K562 (cell line): ENCODE measurements around the gene CCNDBP1. TPM values are rescaled to one million over a fixed set of nuclear protein-coding genes. Genes with fewer than 3 reads are reported as not detected.

Source experiments
- ARID3B ChIP-seq: fragments of 250-450 bp; sonication (Bioruptor Pico); IDR thresholded peaks from 2 replicates; pipeline ENCODE4 v1.4.0; 2020; ENCODE audit warnings: borderline replicate concordance
- CTCFL ChIP-seq: IDR thresholded peaks from 2 replicates; pipeline ENCODE4 v1.6.1; 2011; ENCODE audit warnings: borderline replicate concordance, low read depth, mild to moderate bottlenecking, moderate library complexity, low read length; ENCODE audit not compliant: insufficient read depth, poor library complexity, severe bottlenecking
- EP400 ChIP-seq: fragments of 450-650 bp; IDR thresholded peaks from 2 replicates; pipeline ENCODE4 v1.6.1; 2017; ENCODE audit warnings: antibody characterized with exemption, mild to moderate bottlenecking, moderate library complexity
- ETV1 ChIP-seq: fragments of 450-650 bp; conservative IDR thresholded peaks from 2 replicates; pipeline ENCODE4 v1.6.1; 2016; ENCODE audit warnings: missing genetic modification characterization, control low read depth, low read depth, missing compliant biosample characterization
- HDAC2 ChIP-seq: fragments of 450-650 bp; IDR thresholded peaks from 2 replicates; pipeline ENCODE4 v1.6.1; 2016; ENCODE audit warnings: mild to moderate bottlenecking
- HDAC8 ChIP-seq: fragments of 450-650 bp; IDR thresholded peaks from 2 replicates; pipeline ENCODE4 v1.6.1; 2016; ENCODE audit warnings: mild to moderate bottlenecking, missing genetic modification characterization, moderate library complexity, missing compliant biosample characterization
- HNRNPK ChIP-seq: fragments of 200-400 bp; formaldehyde crosslinking; IDR thresholded peaks from one replicate; pipeline ENCODE4 v1.6.1; 2018; ENCODE audit warnings: mild to moderate bottlenecking, low read depth, low read length; ENCODE audit not compliant: poor library complexity, severe bottlenecking
- ILK ChIP-seq: fragments of 450-650 bp; IDR thresholded peaks from 2 replicates; pipeline ENCODE4 v1.6.1; 2016; ENCODE audit warnings: missing genetic modification characterization, low read depth, mild to moderate bottlenecking, missing compliant biosample characterization, moderate library complexity, borderline replicate concordance
- JUNB ChIP-seq: fragments of 450-650 bp; formaldehyde crosslinking; conservative IDR thresholded peaks from 2 replicates; pipeline ENCODE4 v1.4.0; 2020; ENCODE audit warnings: mild to moderate bottlenecking
- KLF13 ChIP-seq: fragments of 450-650 bp; IDR thresholded peaks from 2 replicates; pipeline ENCODE4 v1.6.1; 2016; ENCODE audit warnings: missing genetic modification characterization, low read depth, mild to moderate bottlenecking, missing compliant biosample characterization, moderate library complexity, borderline replicate concordance
- NFIX ChIP-seq: fragments of 250-450 bp; sonication (Bioruptor Pico); IDR thresholded peaks from 2 replicates; pipeline ENCODE4 v1.4.0; 2020; ENCODE audit warnings: low read depth, mild to moderate bottlenecking, moderate library complexity
- PCBP2 ChIP-seq: fragments of 200-400 bp; formaldehyde crosslinking; IDR thresholded peaks from 2 replicates; pipeline ENCODE4 v1.6.1; 2018; ENCODE audit warnings: low read length, low read depth, mild to moderate bottlenecking, moderate library complexity; ENCODE audit not compliant: poor library complexity, severe bottlenecking
- POLR3G ChIP-seq: IDR thresholded peaks from 2 replicates; pipeline ENCODE4 v1.6.1; 2011; ENCODE audit not compliant: insufficient read length, insufficient replicate concordance; ENCODE audit errors: extremely low read depth
- PPARD ChIP-seq: fragments of 250-450 bp; sonication (Bioruptor Pico); IDR thresholded peaks from 2 replicates; pipeline ENCODE4 v1.8.0; 2022; ENCODE audit warnings: inconsistent platforms, mild to moderate bottlenecking, moderate library complexity
- RAD51 ChIP-seq: fragments of 450-650 bp; IDR thresholded peaks from 2 replicates; pipeline ENCODE4 v1.7.1; 2016; ENCODE audit warnings: low read depth, mild to moderate bottlenecking, borderline replicate concordance
- RCOR1 ChIP-seq, 2 experiments: IDR thresholded peaks; 2 replicates each; pipeline ENCODE4 v1.6.1; 2012; ENCODE audit warnings: low read depth in 2 of 2, low read length in 2 of 2, borderline replicate concordance in 1 of 2, improper control_type of control experiment in 1 of 2
- SAFB ChIP-seq: fragments of 200-400 bp; formaldehyde crosslinking; IDR thresholded peaks from 2 replicates; pipeline ENCODE4 v1.6.1; 2017; ENCODE audit warnings: low read depth, low read length, borderline replicate concordance
- TEAD4 ChIP-seq, 2 experiments: sonication (generic) in 1 of 2; formaldehyde crosslinking in 1 of 2; IDR thresholded peaks; 2 replicates each; pipeline versions ENCODE4 v1.6.1 to v1.8.0; 2012 to 2022; ENCODE audit warnings: borderline replicate concordance in 1 of 2, inconsistent platforms in 1 of 2, low read length in 1 of 2, mild to moderate bottlenecking in 1 of 2, missing genetic modification reagents in 1 of 2
- ZBTB43 ChIP-seq: sonication (generic); formaldehyde crosslinking; IDR thresholded peaks from 2 replicates; pipeline ENCODE4 v1.8.0; 2023; ENCODE audit warnings: mild to moderate bottlenecking, missing genetic modification reagents
- ZFP1 ChIP-seq: fragments of 450-650 bp; formaldehyde crosslinking; IDR thresholded peaks from 2 replicates; pipeline ENCODE4 v1.4.0; 2020; ENCODE audit warnings: mild to moderate bottlenecking, mixed read lengths
- ZNF197 ChIP-seq: fragments of 200-800 bp; sonication (Bioruptor generic); IDR thresholded peaks from 2 replicates; pipeline ENCODE4 v1.6.1; 2016; ENCODE audit warnings: low read depth, missing genetic modification characterization, missing compliant biosample characterization
- ZNF431 ChIP-seq: sonication (generic); formaldehyde crosslinking; IDR thresholded peaks from 2 replicates; pipeline ENCODE4 v1.8.0; 2022; ENCODE audit warnings: mild to moderate bottlenecking, missing genetic modification reagents
- ZNF77 ChIP-seq: fragments of 250-450 bp; sonication (Bioruptor Pico); IDR thresholded peaks from 2 replicates; pipeline ENCODE4 v1.5.0; 2020
- polyA plus RNA-seq, 8 experiments: library from polyadenylated mRNA; depleted of rRNA in 4 of 8; stranded (reverse) in 5 of 8; unstranded in 3 of 8; fragments of >200 nt; fragmentation: Nextera tagmentation in 2 of 8; fragmentation: Illumina TruSeq in 1 of 8; extraction: Ambion mirVana in 2 of 8; extraction: Trizol in 1 of 8; gene quantifications; 2 replicates each; pipeline versions ENCODE4 v1.2.1 to v1.2.3, GENCODE V29; 2011 to 2014; ENCODE audit warnings: inconsistent platforms in 1 of 8, missing spikeins in 1 of 8
- total RNA-seq, 7 experiments: library from RNA; depleted of rRNA in 6 of 7; stranded (reverse); fragments of >200 nt in 6 of 7; fragmentation: Illumina TruSeq in 2 of 7; extraction: Trizol in 2 of 7; gene quantifications; 2 replicates each; pipeline versions ENCODE4 v1.2.1 to v1.2.3, GENCODE V29; 2011 to 2021; ENCODE audit warnings: low replicate concordance in 1 of 7

The CCNDBP1 gene
- total and polyA plus RNA-seq, 9 of the 15 experiments (the other 6 are each of a cell fraction or from before 2014, with no cell fraction given) = 37.0 to 111 (median 55.5) TPM

- TF ChIP-seq ARID3B (CRISPR knock-in tag) = no peak
- TF ChIP-seq ZNF197 (CRISPR knock-in tag) = no peak
- TF ChIP-seq SAFB = no peak
- TF ChIP-seq CTCFL = no peak
- peak; percentile 89 for TF ChIP-seq TEAD4 (IDR thresholded peaks at IDR 0.05; ENCODE audit: low read length)
- no peak for TF ChIP-seq TEAD4 (CRISPR knock-in tag; IDR thresholded peaks at IDR 0.05; ENCODE audit: borderline replicate concordance)
- TF ChIP-seq NFIX (CRISPR knock-in tag) = no peak
- TF ChIP-seq ZNF431 = no peak
- peak; percentile 12; the same call in 1 of the 2 replicates for TF ChIP-seq RAD51
- peak; percentile 84 for TF ChIP-seq HDAC2
- no peak for TF ChIP-seq ZFP1 (CRISPR knock-in tag)
- no peak for TF ChIP-seq ZNF77
- peak; percentile 69 for TF ChIP-seq ETV1 (tag)
- TF ChIP-seq HNRNPK = no peak
- no peak for TF ChIP-seq PCBP2
- TF ChIP-seq POLR3G = no peak
- TF ChIP-seq KLF13 = no peak
- TF ChIP-seq ZBTB43 (CRISPR knock-in tag) = no peak
- peak in 1 of 2 experiments; percentile 91; a peak in 2 of 4 replicates for TF ChIP-seq RCOR1 (IDR thresholded peaks at IDR 0.05; ENCODE audit: borderline replicate concordance in 1 of 2, low read depth in 2 of 2, low read length in 2 of 2)
- no peak for TF ChIP-seq ILK (tag)
- TF ChIP-seq EP400 = peak; percentile 42; the same call in 1 of the 2 replicates
- TF ChIP-seq HDAC8 (tag) = no peak
- no peak for TF ChIP-seq JUNB (CRISPR knock-in tag)
- TF ChIP-seq PPARD (CRISPR knock-in tag) = no peak
These were observed 45.5 kb downstream of the CCNDBP1 start (continued) for GRCh38 chr15:43230640-43231115.
